Panc1 (cell line): ENCODE measurements around the gene CCDC144A. TPM values are rescaled to one million over a fixed set of nuclear protein-coding genes. Genes with fewer than 3 reads are reported as not detected.
"Not testable (repeated sequence)": the region's sequence is repeated elsewhere in the genome, so short reads cannot be mapped to it uniquely, and the experiment has no call there.

ENCODE experiments used
- ATAC-seq: fragments of 200-7000 bp; cut with Tn5 transposase; 2 replicates; pipeline ENCODE4 v1.9.1; 2020; ENCODE audit warnings: mild to moderate bottlenecking, moderate library complexity
- BruUV-seq: library from RNA; stranded (reverse); fragments of 400-500 nt; replicated peaks from 2 replicates; lab custom pipeline; 2021; lab: Mats Ljungman, UMichigan
- CTCF ChIA-PET: fragments of 300-600 bp; sonication (Branson Sonifier 250); formaldehyde crosslinking; loops from one replicate; lab custom pipeline; 2022; ENCODE audit warnings: antibody characterized with exemption; lab: Charles Lee
- POLR2A ChIA-PET: fragments of 300-600 bp; sonication (Branson Sonifier 250); formaldehyde crosslinking; loops from one replicate; lab custom pipeline; 2022; ENCODE audit warnings: antibody characterized with exemption; lab: Charles Lee
- DNase-seq: peaks from one replicate; pipeline ENCODE4 v3.0.0-alpha.2; 2010; ENCODE audit warnings: low read depth, low spot score
- H3K27ac ChIP-seq: 2 replicates; pipeline ENCODE4 v1.5.1; 2011; ENCODE audit warnings: mild to moderate bottlenecking, low read length, inconsistent platforms
- H3K27me3 ChIP-seq: fragments of 200-500 bp; sonication (Bioruptor generic); 2 replicates; pipeline ENCODE4 v1.6.0; 2014; ENCODE audit warnings: low read length, inconsistent platforms; ENCODE audit not compliant: control insufficient read depth, insufficient read depth
- H3K36me3 ChIP-seq: fragments of 200-500 bp; sonication (Bioruptor generic); 2 replicates; pipeline ENCODE4 v1.5.1; 2014; ENCODE audit warnings: inconsistent platforms, mild to moderate bottlenecking, low read length, moderate library complexity; ENCODE audit not compliant: control insufficient read depth, insufficient read depth
- H3K4me1 ChIP-seq: 2 replicates; pipeline ENCODE4 v1.5.1; 2011; ENCODE audit warnings: inconsistent platforms, mild to moderate bottlenecking, low read length, moderate library complexity; ENCODE audit not compliant: control insufficient read depth, insufficient read depth
- H3K4me3 ChIP-seq, 2 experiments: 2 replicates each; pipeline ENCODE4 v1.5.1; 2011 to 2012; ENCODE audit warnings: low read depth in 2 of 2, low read length in 2 of 2, mild to moderate bottlenecking in 2 of 2, inconsistent platforms in 1 of 2, moderate library complexity in 1 of 2
- H3K9me3 ChIP-seq: fragments of 200-500 bp; sonication (Bioruptor generic); 2 replicates; pipeline ENCODE4 v1.5.1; 2014; ENCODE audit warnings: low read depth, mild to moderate bottlenecking, inconsistent platforms, low read length, moderate library complexity; ENCODE audit not compliant: control insufficient read depth, insufficient read depth
- in situ Hi-C: cut with HindIII; loops from 2 replicates; pipeline ENCODE4 v1.10.0; 2016; ENCODE audit warnings: low sequenced_read_pairs, low pct_unique_long_range_greater_than_20kb
- intact Hi-C: fragments of 100-400 bp; cut with micrococcal nuclease; formaldehyde crosslinking; loops from one replicate; pipeline ENCODE4 v1.10.0; 2022; ENCODE audit not compliant: unreplicated experiment
- total RNA-seq: library from RNA; stranded (reverse); gene quantifications from one replicate; pipeline ENCODE4 v1.2.1, GENCODE V29; 2021; ENCODE audit not compliant: unreplicated experiment

CCDC144A gene
- total RNA-seq, 1 experiment from 2014 or later: 0.57 TPM

DNA sequence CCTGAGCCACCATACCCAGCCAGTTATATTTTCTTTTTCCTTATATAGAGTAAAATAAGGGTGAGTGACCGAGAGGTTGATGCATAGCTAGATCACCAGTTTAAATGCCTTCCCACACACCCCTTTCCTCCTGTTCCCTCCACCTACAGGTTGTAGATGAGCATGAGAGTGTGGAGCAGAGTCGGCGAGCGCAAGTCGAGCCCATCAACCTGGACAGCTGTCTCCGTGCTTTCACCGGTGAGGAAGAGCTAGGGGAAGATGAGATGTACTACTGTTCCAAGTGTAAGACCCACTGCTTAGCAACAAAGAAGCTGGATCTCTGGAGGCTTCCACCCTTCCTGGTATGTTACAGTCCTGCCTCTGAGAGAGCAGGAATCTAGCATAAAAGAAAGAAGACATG, 105.9 kb downstream of the CCDC144A start:
- POLR2A ChIA-PET: interaction anchor here (0.7 kb wide), 1 partner anchor 24 kb away, joined by 8 read pairs; no protein-coding TSS in a partner anchor
- H3K27ac ChIP-seq, BruUV-seq, H3K4me3 ChIP-seq, DNase-seq, intact Hi-C loops, H3K36me3 ChIP-seq, ATAC-seq, H3K27me3 ChIP-seq, in situ Hi-C loops, H3K4me1 ChIP-seq, CTCF ChIA-PET, H3K9me3 ChIP-seq: not testable (repeated sequence)

DNA sequence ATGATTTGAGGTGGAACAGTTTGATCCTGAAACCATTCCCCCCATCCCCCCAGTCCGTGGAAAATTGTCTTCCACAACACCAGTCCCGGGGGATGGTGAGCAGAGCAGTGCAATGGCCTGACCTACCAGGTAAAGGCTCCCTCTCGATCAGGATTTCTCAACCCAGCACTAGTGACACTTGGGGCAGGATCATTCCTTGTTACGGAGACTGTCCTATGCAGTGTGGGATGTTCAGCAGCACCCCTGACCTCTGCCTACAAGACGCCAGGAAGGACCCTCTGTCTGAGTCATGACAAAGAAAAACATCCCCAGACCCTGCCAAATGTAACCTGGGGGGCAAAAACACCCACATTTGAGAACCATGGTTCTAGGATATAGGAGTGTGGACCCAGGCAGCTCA, 114.8 kb downstream of the CCDC144A start:
- ATAC-seq: not testable (repeated sequence)

DNA sequence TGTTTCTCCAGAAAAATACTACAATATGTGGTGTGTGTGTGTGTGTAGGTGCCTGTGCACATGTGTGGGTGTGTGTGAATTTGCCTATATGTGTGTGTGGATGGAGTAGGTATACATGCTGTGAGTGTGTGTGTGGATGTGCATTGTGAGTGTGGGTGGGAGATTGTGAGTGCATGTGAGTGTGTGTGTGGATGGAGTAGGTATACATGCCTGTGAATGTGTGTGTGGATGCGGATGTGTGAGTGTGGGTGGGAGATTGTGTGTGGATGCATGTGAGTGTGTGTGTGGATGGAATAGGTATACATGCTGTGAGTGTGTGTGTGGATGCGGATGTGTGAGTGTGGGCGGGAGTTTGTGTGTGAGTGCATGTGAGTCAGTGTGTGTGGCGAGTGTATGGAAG, 116.6 kb downstream of the CCDC144A start:
- CTCF ChIA-PET, DNase-seq, H3K4me1 ChIP-seq, ATAC-seq, H3K36me3 ChIP-seq, H3K4me3 ChIP-seq, H3K9me3 ChIP-seq, intact Hi-C loops, POLR2A ChIA-PET, BruUV-seq, H3K27me3 ChIP-seq, H3K27ac ChIP-seq, in situ Hi-C loops: not testable (repeated sequence)

More for the DNA sequence above, 114.8 kb downstream of the CCDC144A start:
- DNase-seq, H3K9me3 ChIP-seq, intact Hi-C loops, H3K36me3 ChIP-seq, H3K27me3 ChIP-seq, in situ Hi-C loops, H3K27ac ChIP-seq, POLR2A ChIA-PET, BruUV-seq, H3K4me3 ChIP-seq, CTCF ChIA-PET, H3K4me1 ChIP-seq: not testable (repeated sequence)

DNA sequence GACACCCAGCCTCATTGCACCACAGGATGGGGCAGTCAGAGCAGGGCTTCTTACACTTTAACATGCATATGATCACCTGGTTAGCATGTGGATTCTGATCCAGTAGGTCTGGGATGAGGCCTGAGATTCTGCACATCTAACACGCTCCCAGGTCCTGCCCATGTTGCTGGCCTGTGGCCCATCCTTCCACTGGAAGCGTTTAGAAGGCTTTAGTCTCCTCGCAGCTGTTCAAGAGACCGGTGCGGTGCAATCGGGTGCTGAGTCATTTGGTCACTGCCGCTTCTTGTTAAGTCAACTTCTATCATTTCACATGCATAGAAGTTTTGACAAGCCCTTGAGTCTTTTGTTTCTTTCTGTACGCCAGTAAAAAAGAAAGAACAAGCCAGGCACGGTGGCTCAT, 117.6 kb downstream of the CCDC144A start:
- H3K27me3 ChIP-seq, CTCF ChIA-PET, H3K27ac ChIP-seq, ATAC-seq, H3K4me3 ChIP-seq, in situ Hi-C loops, H3K4me1 ChIP-seq, H3K36me3 ChIP-seq, POLR2A ChIA-PET, BruUV-seq, H3K9me3 ChIP-seq, intact Hi-C loops, DNase-seq: not testable (repeated sequence)

- H3K9me3 ChIP-seq, ATAC-seq, H3K4me1 ChIP-seq, intact Hi-C loops, BruUV-seq, DNase-seq, in situ Hi-C loops, POLR2A ChIA-PET, H3K36me3 ChIP-seq, H3K27ac ChIP-seq, H3K27me3 ChIP-seq, CTCF ChIA-PET, H3K4me3 ChIP-seq: not testable (repeated sequence)
Measured at GRCh38 chr17:16810236-16810635, 120.2 kb downstream of the CCDC144A start.
